SHP77 (cell line): ENCODE results near the gene SINHCAF.
A peak's percentile ranks its signal among the peaks of the same experiment; 100 is the strongest.

Experiments used
- DNase-seq, 2 experiments: peaks; one replicate each; lab custom pipeline; 2025; lab: John Stamatoyannopoulos, UW

The SINHCAF gene

GRCh38 chr12:31331242-31331641 lies 5.3 kb upstream of the SINHCAF start:
- DNase-seq = no peak

- DNase-seq = peak in 1 of 2 experiments; percentile 58
Observed at GRCh38 chr12:31326736-31327659, 1.0 kb upstream of the SINHCAF start.

- DNase-seq = no peak
Observed at GRCh38 chr12:31325524-31325875, 450 bp downstream of the SINHCAF start.

GRCh38 chr12:31324845-31325523 lies 966 bp downstream of the SINHCAF start:
- peak; percentile 60 to 76 for DNase-seq

- peak; percentile 66 to 83 for DNase-seq
Observed at GRCh38 chr12:31324116-31324844, 1.7 kb downstream of the SINHCAF start.

GRCh38 chr12:31323391-31324115 lies 2.4 kb downstream of the SINHCAF start:
- DNase-seq = peak in 1 of 2 experiments; percentile 78

GRCh38 chr12:31322801-31323207 lies 3.1 kb downstream of the SINHCAF start:
- DNase-seq = peak in 1 of 2 experiments; percentile 13

- no peak for DNase-seq
Observed at GRCh38 chr12:31321897-31322228, 4.1 kb downstream of the SINHCAF start.

- no peak for DNase-seq
Observed at GRCh38 chr12:31321186-31321896, 4.6 kb downstream of the SINHCAF start.

- DNase-seq = no peak
Observed at GRCh38 chr12:31318657-31319269, 7.2 kb downstream of the SINHCAF start.

GRCh38 chr12:31317471-31318395 lies 8.2 kb downstream of the SINHCAF start:
- DNase-seq = no peak

GRCh38 chr12:31316891-31317290 lies 9.1 kb downstream of the SINHCAF start:
- DNase-seq = no peak

GRCh38 chr12:31315784-31316465 lies 10.0 kb downstream of the SINHCAF start:
- DNase-seq = no peak

- DNase-seq = no peak
Observed at GRCh38 chr12:31315044-31315715, 10.8 kb downstream of the SINHCAF start.

- DNase-seq = no peak
Observed at GRCh38 chr12:31312431-31312830, 13.5 kb downstream of the SINHCAF start.

GRCh38 chr12:31311634-31312258 lies 14.2 kb downstream of the SINHCAF start:
- no peak for DNase-seq

GRCh38 chr12:31310488-31310887 lies 15.5 kb downstream of the SINHCAF start:
- DNase-seq = no peak

- no peak for DNase-seq
Observed at GRCh38 chr12:31309279-31309678, 16.7 kb downstream of the SINHCAF start.
